ENCODE measurements around the gene POLL.

GRCh38 chr10:101550965-101551364 lies 37.1 kb downstream of the POLL start:
- no peak for TF ChIP-seq CTCF (IDR thresholded peaks at IDR 0.05)
- TF ChIP-seq POLR2A (IDR thresholded peaks at IDR 0.05) = no peak
- TF ChIP-seq EP300 (IDR thresholded peaks at IDR 0.05) = no peak
- TF ChIP-seq POLR2AphosphoS5 (IDR thresholded peaks at IDR 0.05) = no peak
